HG03095 (cell line): Measurements from ENCODE around the gene LDB2.

Source experiments
- ATAC-seq: cut with Tn5 transposase; IDR thresholded peaks from one replicate; pipeline ENCODE4 v1.9.1; 2021; ENCODE audit warnings: moderate library complexity; ENCODE audit not compliant: unreplicated experiment

Gene LDB2

GRCh38 chr4:16692046-16692445 lies 206.4 kb downstream of the LDB2 start:
- no peak for ATAC-seq

- no peak for ATAC-seq
Measured at GRCh38 chr4:16691450-16691849, 207.0 kb downstream of the LDB2 start.

- ATAC-seq: no peak
Measured at GRCh38 chr4:16687845-16688244, 210.6 kb downstream of the LDB2 start.

GRCh38 chr4:16687011-16687410 lies 211.4 kb downstream of the LDB2 start:
- no peak for ATAC-seq

- ATAC-seq: no peak
Measured at GRCh38 chr4:16686195-16686594, 212.2 kb downstream of the LDB2 start.

- no peak for ATAC-seq
Measured at GRCh38 chr4:16685536-16685935, 212.9 kb downstream of the LDB2 start.

GRCh38 chr4:16684935-16685334 lies 213.5 kb downstream of the LDB2 start:
- ATAC-seq: no peak

GRCh38 chr4:16684097-16684496 lies 214.3 kb downstream of the LDB2 start:
- no peak for ATAC-seq

GRCh38 chr4:16682975-16683374 lies 215.5 kb downstream of the LDB2 start:
- ATAC-seq: no peak

- ATAC-seq: no peak
Measured at GRCh38 chr4:16677001-16677944, 221.2 kb downstream of the LDB2 start.

- ATAC-seq: no peak
Measured at GRCh38 chr4:16676230-16676770, 222.1 kb downstream of the LDB2 start.

- ATAC-seq: no peak
Measured at GRCh38 chr4:16674082-16674481, 224.4 kb downstream of the LDB2 start.

GRCh38 chr4:16672421-16672820 lies 226.0 kb downstream of the LDB2 start:
- no peak for ATAC-seq

GRCh38 chr4:16671741-16672140 lies 226.7 kb downstream of the LDB2 start:
- no peak for ATAC-seq

- no peak for ATAC-seq
Measured at GRCh38 chr4:16670727-16671126, 227.7 kb downstream of the LDB2 start.

- ATAC-seq: no peak
Measured at GRCh38 chr4:16669036-16669435, 229.4 kb downstream of the LDB2 start.

GRCh38 chr4:16668488-16668887 lies 230.0 kb downstream of the LDB2 start:
- no peak for ATAC-seq

- ATAC-seq: no peak
Measured at GRCh38 chr4:16667464-16667863, 231.0 kb downstream of the LDB2 start.

GRCh38 chr4:16665942-16666551 lies 232.4 kb downstream of the LDB2 start:
- no peak for ATAC-seq

GRCh38 chr4:16663732-16664131 lies 234.7 kb downstream of the LDB2 start:
- no peak for ATAC-seq

- no peak for ATAC-seq
Measured at GRCh38 chr4:16663307-16663706, 235.1 kb downstream of the LDB2 start.

- ATAC-seq: no peak
Measured at GRCh38 chr4:16661813-16662212, 236.6 kb downstream of the LDB2 start.
